IPS-18a (cell line): ENCODE measurements around the gene PSMB5.

Experiments used
- H3K27ac ChIP-seq: one replicate; pipeline ENCODE4 v1.5.1; 2013; ENCODE audit warnings: low read length
- H3K27me3 ChIP-seq: one replicate; pipeline ENCODE4 v1.6.1; 2013; ENCODE audit warnings: mild to moderate bottlenecking, low read length; ENCODE audit not compliant: control insufficient read depth, insufficient read depth
- H3K36me3 ChIP-seq: one replicate; pipeline ENCODE4 v1.6.1; 2013; ENCODE audit warnings: low read depth, low read length; ENCODE audit not compliant: control insufficient read depth
- H3K4me1 ChIP-seq: one replicate; pipeline ENCODE4 v1.6.1; 2013; ENCODE audit warnings: low read depth, low read length; ENCODE audit not compliant: control insufficient read depth
- H3K4me3 ChIP-seq: one replicate; pipeline ENCODE4 v1.5.1; 2013; ENCODE audit warnings: low read length
- H3K9ac ChIP-seq: one replicate; pipeline ENCODE4 v1.6.1; 2013; ENCODE audit warnings: mild to moderate bottlenecking, low read length, moderate library complexity
- H3K9me3 ChIP-seq: one replicate; pipeline ENCODE4 v1.6.1; 2013; ENCODE audit warnings: low read depth, low read length; ENCODE audit not compliant: control insufficient read depth

The PSMB5 gene

GRCh38 chr14:22980672-22981089 lies 54.0 kb downstream of the PSMB5 start:
- Histone ChIP-seq H3K4me1 (peaks cover 42% of the 10 kb centered on the region), H3K36me3 (peaks cover 27% of the 10 kb centered on the region), H3K27me3 (peaks cover 4% of the 10 kb centered on the region), H3K9ac (peak overlapping the region; percentile 71), H3K4me3 (peak overlapping the region; percentile 75), H3K27ac (no peak overlapping the region), H3K9me3 (no peaks in the 10 kb centered on the region)

GRCh38 chr14:22979748-22980392 lies 54.8 kb downstream of the PSMB5 start:
- Histone ChIP-seq H3K27ac (no peak overlapping the region), H3K4me1 (peaks cover 42% of the 10 kb centered on the region), H3K4me3 (peak overlapping the region; percentile 75), H3K9me3 (no peaks in the 10 kb centered on the region), H3K9ac (peak overlapping the region; percentile 53), H3K36me3 (peaks cover 33% of the 10 kb centered on the region), H3K27me3 (peaks cover 4% of the 10 kb centered on the region)

GRCh38 chr14:22978981-22979671 lies 55.6 kb downstream of the PSMB5 start:
- peaks cover 4% of the 10 kb centered on the region for H3K27me3 ChIP-seq
- no peak overlapping the region for H3K9ac ChIP-seq
- no peak overlapping the region for H3K27ac ChIP-seq
- peaks cover 42% of the 10 kb centered on the region for H3K4me1 ChIP-seq
- peaks cover 40% of the 10 kb centered on the region for H3K36me3 ChIP-seq
- peak overlapping the region; percentile 75 for H3K4me3 ChIP-seq
- H3K9me3 ChIP-seq, result no peaks in the 10 kb centered on the region

GRCh38 chr14:22978487-22978837 lies 56.2 kb downstream of the PSMB5 start:
- Histone ChIP-seq H3K4me1 (peaks cover 42% of the 10 kb centered on the region), H3K36me3 (peaks cover 44% of the 10 kb centered on the region), H3K4me3 (peak overlapping the region; percentile 37), H3K9ac (peak overlapping the region; percentile 2), H3K27ac (peak overlapping the region; percentile 44), H3K9me3 (no peaks in the 10 kb centered on the region), H3K27me3 (peaks cover 4% of the 10 kb centered on the region)

GRCh38 chr14:22977684-22978486 lies 56.8 kb downstream of the PSMB5 start:
- peaks cover 42% of the 10 kb centered on the region for H3K4me1 ChIP-seq
- peaks cover 4% of the 10 kb centered on the region for H3K27me3 ChIP-seq
- peak overlapping the region; percentile 41 for H3K9ac ChIP-seq
- peaks cover 50% of the 10 kb centered on the region for H3K36me3 ChIP-seq
- peak overlapping the region; percentile 77 for H3K27ac ChIP-seq
- H3K4me3 ChIP-seq, result peak overlapping the region; percentile 39
- no peaks in the 10 kb centered on the region for H3K9me3 ChIP-seq

- Histone ChIP-seq H3K4me3 (peak overlapping the region; percentile 39), H3K4me1 (peaks cover 42% of the 10 kb centered on the region), H3K36me3 (peaks cover 55% of the 10 kb centered on the region), H3K9me3 (no peaks in the 10 kb centered on the region), H3K27ac (peak overlapping the region; percentile 77), H3K9ac (peak overlapping the region; percentile 41), H3K27me3 (peaks cover 4% of the 10 kb centered on the region)
These were observed 57.3 kb downstream of the PSMB5 start for GRCh38 chr14:22977434-22977683.

- Histone ChIP-seq H3K4me3 (peak overlapping the region; percentile 39), H3K9ac (peak overlapping the region; percentile 41), H3K36me3 (peaks cover 60% of the 10 kb centered on the region), H3K27me3 (peaks cover 4% of the 10 kb centered on the region), H3K4me1 (peaks cover 42% of the 10 kb centered on the region), H3K9me3 (no peaks in the 10 kb centered on the region), H3K27ac (peak overlapping the region; percentile 77)
These were observed 57.9 kb downstream of the PSMB5 start for GRCh38 chr14:22976620-22977433.
